NCI-H2227 (cell line): ENCODE data around the gene FAM227B.
"Not testable (repeated sequence)": the region's sequence is repeated elsewhere in the genome, so short reads cannot be mapped to it uniquely, and the experiment has no call there.

Experiments
- DNase-seq: peaks from one replicate; lab custom pipeline; 2025; ENCODE audit not compliant: unreplicated experiment; lab: John Stamatoyannopoulos, UW

The FAM227B gene

GRCh38 chr15:49441356-49441755 is 179.3 kb downstream of the FAM227B start:
- DNase-seq: no peak

DNA sequence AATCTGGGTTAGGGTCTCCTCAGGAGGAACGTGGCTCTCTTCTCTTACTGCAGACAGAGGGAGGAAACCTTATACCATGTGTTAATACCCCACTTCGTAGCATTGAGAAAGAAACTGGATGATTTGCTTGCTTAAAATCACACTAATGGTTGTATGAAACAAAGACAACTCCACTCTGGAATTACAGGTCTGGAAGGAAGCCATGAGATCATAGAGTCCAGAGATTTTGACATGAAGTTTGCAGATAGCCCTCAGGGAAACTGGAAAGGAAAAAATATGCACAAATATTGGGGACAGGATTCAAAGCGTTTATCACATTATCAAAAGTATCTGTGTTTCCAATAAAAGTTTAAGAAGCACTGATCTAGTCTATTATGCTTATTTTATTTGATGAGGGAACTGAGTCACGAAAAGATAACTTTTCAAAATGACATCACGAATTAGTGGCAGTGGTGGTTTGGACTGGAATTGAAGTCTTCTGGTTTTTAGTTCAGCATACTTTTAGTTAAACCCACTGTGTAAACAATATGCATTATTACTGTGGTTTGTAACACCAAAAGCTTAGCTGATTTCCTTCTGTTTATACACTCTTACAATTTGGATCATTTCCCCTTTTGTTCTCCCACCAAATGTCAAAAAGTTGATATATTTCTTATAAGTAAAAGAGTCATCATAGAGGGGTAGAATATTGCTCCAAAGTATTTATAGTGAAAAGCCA is 180.8 kb downstream of the FAM227B start:
- DNase-seq: no peak

DNA sequence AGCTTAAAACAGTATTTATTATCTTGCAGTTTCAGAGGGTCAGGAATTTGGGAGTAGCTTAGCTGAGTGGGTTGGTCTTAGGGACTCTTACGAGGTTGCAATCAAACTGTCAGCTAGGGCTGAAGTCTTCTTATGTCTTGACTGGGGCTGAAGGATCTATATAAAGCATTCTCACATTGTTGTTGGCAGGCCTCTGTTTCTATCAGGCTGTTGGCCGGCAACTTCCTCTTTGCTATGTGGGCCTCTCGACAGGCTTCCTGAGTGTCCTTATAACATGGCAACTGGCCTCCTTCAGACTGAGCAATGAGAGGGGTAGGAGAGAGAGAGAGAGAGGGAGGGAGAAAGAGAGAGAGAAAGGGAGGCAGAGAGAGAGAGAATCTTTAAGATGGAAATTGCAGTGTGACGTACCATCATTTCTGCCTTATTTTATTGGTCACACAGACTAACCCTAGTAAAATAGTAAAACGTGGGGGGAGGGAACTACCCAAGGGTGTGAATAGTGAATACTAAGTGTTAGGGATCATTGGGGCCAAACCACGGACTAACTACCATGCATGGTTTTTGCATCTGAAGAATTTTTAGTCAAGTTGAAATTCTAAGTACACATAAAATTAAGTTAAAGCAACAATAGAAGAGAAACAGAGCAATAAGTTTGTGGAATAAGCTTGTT is 181.5 kb downstream of the FAM227B start:
- DNase-seq: no peak

- DNase-seq: no peak
Measured at GRCh38 chr15:49436751-49437150, 183.9 kb downstream of the FAM227B start.

DNA sequence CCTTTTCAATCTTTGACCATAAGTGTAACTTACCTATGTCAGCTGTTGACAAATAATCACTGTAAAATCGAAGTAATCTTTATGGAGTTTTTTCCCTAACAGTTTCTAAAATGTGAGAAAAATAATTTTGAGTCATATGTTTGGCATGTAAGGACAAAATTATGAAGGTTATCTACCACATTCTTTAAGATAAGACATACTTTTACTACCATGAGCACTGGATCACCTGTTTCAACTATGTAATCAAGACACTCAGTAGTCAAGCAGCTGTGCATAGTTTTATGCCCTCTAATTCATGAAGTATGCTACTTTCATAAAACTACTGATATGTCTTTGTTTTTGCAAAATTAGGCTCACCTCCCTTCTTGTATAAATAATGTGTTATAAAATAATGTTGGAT is 185.4 kb downstream of the FAM227B start:
- DNase-seq: no peak

GRCh38 chr15:49430046-49430445 is 190.6 kb downstream of the FAM227B start:
- no peak for DNase-seq

- DNase-seq: no peak
Measured at GRCh38 chr15:49428409-49429095, 192.1 kb downstream of the FAM227B start.

- DNase-seq: no peak
Measured at GRCh38 chr15:49427372-49427771, 193.2 kb downstream of the FAM227B start.

DNA sequence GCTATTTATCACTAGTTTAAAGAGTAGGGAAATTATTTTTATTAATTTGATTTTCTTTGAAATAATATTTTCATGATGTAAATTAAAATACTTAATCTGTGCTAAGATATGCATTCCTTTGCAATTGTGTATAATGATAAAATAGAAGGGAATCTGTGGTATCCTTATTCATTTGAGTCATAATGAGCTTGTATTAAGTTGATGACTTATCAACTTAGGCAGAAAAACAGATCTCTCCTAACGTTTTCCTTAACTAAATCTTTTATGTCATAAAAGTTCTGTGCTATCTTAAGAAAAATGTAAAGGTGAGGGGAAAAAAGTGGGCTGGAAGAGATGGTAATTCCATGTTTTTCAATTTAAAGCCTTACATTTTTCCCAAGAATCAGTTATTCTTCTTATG is 195.7 kb downstream of the FAM227B start:
- DNase-seq: no peak

GRCh38 chr15:49423901-49424550 is 196.6 kb downstream of the FAM227B start:
- no peak for DNase-seq

DNA sequence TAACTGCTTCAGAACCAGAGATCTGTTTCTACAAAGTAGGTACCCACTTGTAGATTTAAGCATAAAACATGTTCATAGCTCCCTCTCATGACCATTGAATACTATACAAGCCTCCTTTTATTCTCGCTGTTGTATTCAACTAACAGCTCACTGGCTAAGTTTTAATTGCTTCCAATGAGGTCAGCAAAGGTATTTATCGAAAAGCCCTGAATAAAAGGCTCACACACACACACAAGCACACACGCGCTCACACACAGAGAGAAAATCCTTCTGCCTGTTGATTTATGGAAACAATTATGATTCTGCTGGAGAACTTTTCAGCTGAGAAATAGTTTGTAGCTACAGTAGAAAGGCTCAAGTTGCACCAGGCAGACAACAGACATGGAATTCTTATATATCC is 197.6 kb downstream of the FAM227B start, which contains the start of gene FGF7:
TSS of gene FGF7 (plus strand) at position 222 of the 400 bp plus-strand sequence. CDS start 1,056 bp downstream, outside the sequence.
- no peak for DNase-seq

DNA sequence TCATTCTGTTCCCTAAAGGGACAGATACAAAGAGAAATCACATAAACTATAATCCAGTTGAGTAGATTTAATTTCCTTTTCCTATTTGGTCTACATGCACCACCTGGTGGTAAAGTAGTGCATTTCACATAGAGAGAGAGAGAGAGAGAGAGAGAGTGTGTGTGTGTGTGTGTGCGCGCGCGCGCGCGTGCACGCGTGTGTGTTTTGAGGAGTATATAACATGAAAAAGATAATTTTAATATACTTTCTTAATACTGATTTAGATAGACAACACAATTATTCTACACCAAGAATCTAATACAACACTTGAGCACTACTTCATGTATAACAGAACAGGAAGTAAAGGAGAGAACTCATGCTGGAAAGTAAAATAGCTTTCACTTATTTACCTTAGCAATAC is 198.6 kb downstream of the FAM227B start:
- DNase-seq: peak; percentile 57

- no peak for DNase-seq
Measured at GRCh38 chr15:49418811-49419210, 201.8 kb downstream of the FAM227B start.

DNA sequence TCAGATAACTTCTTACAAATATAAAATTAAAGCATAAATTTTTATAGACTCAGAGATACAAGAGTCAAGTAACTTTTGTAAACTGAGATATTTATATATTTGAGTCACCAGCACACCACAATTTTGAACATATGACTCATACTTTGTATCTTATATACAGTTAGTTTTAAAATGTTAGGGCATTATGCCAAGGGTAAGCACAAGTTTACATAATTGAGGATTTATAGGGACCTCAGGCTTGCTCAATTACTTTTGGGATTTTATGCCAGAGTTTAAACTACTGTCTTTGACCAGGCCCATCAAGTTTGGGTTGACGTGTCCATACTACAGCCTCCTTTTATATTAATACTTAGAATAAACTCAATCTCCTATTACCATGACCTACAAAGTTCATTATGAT is 205.0 kb downstream of the FAM227B start:
- no peak for DNase-seq

DNA sequence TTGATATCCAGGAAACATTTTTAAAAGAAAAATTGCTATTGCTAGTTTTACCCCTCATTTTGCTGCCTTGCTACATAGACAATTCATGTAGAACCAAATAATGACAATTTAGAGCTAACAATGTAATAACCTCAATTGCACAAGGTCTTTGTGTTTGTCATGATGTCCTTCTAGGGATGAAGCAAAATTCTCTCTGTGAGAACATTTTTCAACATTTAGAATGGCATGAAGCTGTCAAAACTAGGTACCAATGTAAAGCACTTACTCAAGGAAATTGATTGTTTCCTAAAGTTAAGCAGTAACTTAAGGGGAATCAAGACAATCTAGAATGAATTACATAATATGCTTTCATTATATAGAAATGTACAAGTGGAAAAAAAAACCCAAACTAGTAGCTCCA is 205.5 kb downstream of the FAM227B start:
- no peak for DNase-seq

DNA sequence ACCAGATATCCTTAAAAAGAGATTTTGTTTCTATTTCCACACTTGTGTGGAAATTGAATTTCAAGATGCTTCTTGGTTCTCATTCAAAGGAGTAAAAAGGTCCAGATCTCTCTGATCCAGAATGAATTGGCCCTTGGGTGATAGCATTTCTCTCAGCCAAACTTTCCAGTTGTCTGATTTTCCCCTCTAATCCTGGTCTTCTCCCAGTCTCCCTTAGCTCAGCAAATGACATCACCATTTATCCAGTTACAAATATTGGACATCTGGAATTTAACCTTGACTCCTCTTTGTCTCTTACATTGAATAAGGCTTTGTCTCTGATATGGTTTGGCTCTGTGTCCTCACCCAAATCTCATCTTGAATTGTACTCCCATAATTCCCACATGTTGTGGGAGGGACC is 207.8 kb downstream of the FAM227B start:
- no peak for DNase-seq

GRCh38 chr15:49410641-49411040 is 210.0 kb downstream of the FAM227B start:
- DNase-seq: no peak

GRCh38 chr15:49406352-49407118 is 214.1 kb downstream of the FAM227B start:
- no peak for DNase-seq

DNA sequence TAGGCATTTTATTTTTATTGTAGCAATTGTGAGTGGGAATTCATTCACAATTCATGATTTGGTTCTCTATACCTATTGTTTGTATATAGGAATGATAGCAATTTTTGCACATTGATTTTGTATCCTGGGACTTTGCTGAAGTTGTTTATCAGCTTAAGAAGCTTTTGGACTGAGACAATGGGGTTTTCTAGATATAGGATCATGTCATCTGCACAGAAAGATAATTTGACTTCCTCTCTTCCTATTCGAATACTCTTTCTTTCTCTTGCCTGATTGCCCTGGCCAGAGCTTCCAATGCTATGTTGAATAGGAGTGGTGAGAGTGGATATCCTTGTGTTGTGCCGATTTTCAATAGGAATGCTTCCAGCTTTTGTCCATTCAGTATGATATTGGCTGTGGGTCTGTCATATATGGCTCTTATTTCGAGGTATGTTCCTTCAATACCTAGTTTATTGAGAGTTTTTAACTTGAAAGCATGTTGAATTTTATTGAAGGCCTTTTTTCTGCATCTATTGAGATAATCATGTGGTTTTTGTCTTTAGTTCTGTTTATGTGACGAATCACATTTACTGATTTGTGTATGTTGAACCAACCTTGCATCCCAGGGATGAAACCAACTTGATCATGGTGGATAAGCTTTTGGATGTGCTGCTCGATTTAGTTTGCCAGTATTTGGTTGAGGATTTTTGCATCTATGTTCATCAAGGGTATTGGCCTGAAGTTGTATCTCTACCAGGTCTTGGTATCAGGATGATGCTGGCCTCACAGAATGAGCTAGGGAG is 217.9 kb downstream of the FAM227B start:
- not testable (repeated sequence) for DNase-seq

- no peak for DNase-seq
Measured at GRCh38 chr15:49387471-49387870, 233.1 kb downstream of the FAM227B start.
